Keratinocyte (primary cell): ENCODE measurements around the gene AATF. TPM values are rescaled to one million over a fixed set of nuclear protein-coding genes. Genes with fewer than 3 reads are reported as not detected.

Experiments used
- DNase-seq: peaks from one replicate; pipeline ENCODE4 v3.0.0-alpha.2; 2011; ENCODE audit warnings: low read depth, missing footprints, low spot score
- FAIRE-seq: peaks from 2 replicates; lab custom pipeline; 2011; peaks lifted over from hg19 to GRCh38; lab: Jason Lieb, UNC
- H2AFZ ChIP-seq: 2 replicates; pipeline ENCODE4 v1.6.0; 2012; ENCODE audit warnings: low read length, control low read depth, inconsistent platforms; ENCODE audit not compliant: control insufficient read depth
- H3K27ac ChIP-seq: 2 replicates; pipeline ENCODE4 v1.5.1; 2011; ENCODE audit warnings: low read length; ENCODE audit not compliant: control insufficient read depth, insufficient read depth
- H3K27me3 ChIP-seq: 3 replicates; pipeline ENCODE4 v1.6.0; 2011; ENCODE audit warnings: low read length; ENCODE audit not compliant: control insufficient read depth, insufficient read depth; ENCODE audit errors: extremely low read depth
- H3K36me3 ChIP-seq, 2 experiments: 2 replicates in 1 of 2; 3 replicates in 1 of 2; pipeline ENCODE4 v1.5.1; 2011; ENCODE audit warnings: low read length in 2 of 2, mild to moderate bottlenecking in 1 of 2; ENCODE audit not compliant: control insufficient read depth in 2 of 2, insufficient read depth in 2 of 2; ENCODE audit errors: extremely low read depth in 1 of 2
- H3K4me1 ChIP-seq: 3 replicates; pipeline ENCODE4 v1.5.1; 2011; ENCODE audit warnings: low read length; ENCODE audit not compliant: control insufficient read depth, insufficient read depth; ENCODE audit errors: extremely low read depth
- H3K4me2 ChIP-seq: 3 replicates; pipeline ENCODE4 v1.6.0; 2011; ENCODE audit warnings: low read depth, low read length; ENCODE audit not compliant: control insufficient read depth, insufficient read depth; ENCODE audit errors: extremely low read depth
- H3K4me3 ChIP-seq, 3 experiments: fragments of 200-600 bp in 1 of 3; sonication (generic) in 1 of 3; 2 replicates in 2 of 3; 3 replicates in 1 of 3; pipeline ENCODE4 v1.5.1; 2011 to 2016; ENCODE audit warnings: low read length in 3 of 3, mild to moderate bottlenecking in 3 of 3, control low read depth in 2 of 3, inconsistent platforms in 1 of 3, low read depth in 1 of 3, mixed read lengths in 1 of 3, mixed run types in 1 of 3, moderate library complexity in 1 of 3; ENCODE audit not compliant: control insufficient read depth in 2 of 3, insufficient read depth in 2 of 3; ENCODE audit errors: extremely low read depth in 1 of 3
- H3K79me2 ChIP-seq: 2 replicates; pipeline ENCODE4 v1.6.0; 2012; ENCODE audit warnings: low read length; ENCODE audit not compliant: control insufficient read depth, insufficient read depth
- H3K9ac ChIP-seq: 3 replicates; pipeline ENCODE4 v1.6.0; 2011; ENCODE audit warnings: low read length; ENCODE audit not compliant: control insufficient read depth, insufficient read depth; ENCODE audit errors: extremely low read depth
- H3K9me1 ChIP-seq: 3 replicates; pipeline ENCODE4 v1.6.0; 2011; ENCODE audit warnings: low read length; ENCODE audit not compliant: control insufficient read depth, insufficient read depth; ENCODE audit errors: extremely low read depth
- H3K9me3 ChIP-seq: 2 replicates; pipeline ENCODE4 v1.5.1; 2012; ENCODE audit warnings: low read depth, low read length; ENCODE audit not compliant: control insufficient read depth
- H4K20me1 ChIP-seq: 3 replicates; pipeline ENCODE4 v1.6.0; 2011; ENCODE audit warnings: low read length; ENCODE audit not compliant: control insufficient read depth, insufficient read depth; ENCODE audit errors: extremely low read depth
- EZH2 ChIP-seq: IDR thresholded peaks from one replicate; pipeline ENCODE4 v1.6.1; 2012; ENCODE audit warnings: inconsistent platforms, mild to moderate bottlenecking, low read length, moderate library complexity
- dilution Hi-C: fragments of 300-500 bp; cut with MboI; formaldehyde crosslinking; loops from one replicate; pipeline ENCODE4 v1.7.0; 2020; ENCODE audit warnings: low sequenced_read_pairs; ENCODE audit not compliant: extremely low pct_ligation_motif_present
- polyA plus RNA-seq, 5 experiments: library from polyadenylated mRNA; depleted of rRNA in 3 of 5; stranded (reverse) in 3 of 5; stranded (forward) in 1 of 5; unstranded in 1 of 5; fragments of >200 nt; gene quantifications; 1 replicate in 1 of 5; 2 replicates in 3 of 5; 3 replicates in 1 of 5; pipeline versions ENCODE4 v1.2.1 to v1.2.3, GENCODE V29; 2011 to 2012; ENCODE audit warnings: missing spikeins in 2 of 5, low read depth in 1 of 5, low replicate concordance in 1 of 5
- TF ChIP-seq, protein P1 (sequence below), 3 experiments: IDR thresholded peaks in 1 of 3; conservative IDR thresholded peaks in 1 of 3; optimal IDR thresholded peaks in 1 of 3; 2 replicates in 2 of 3; 3 replicates in 1 of 3; pipeline versions ENCODE3 to v1.5.1; 2011; ENCODE audit warnings: low read length in 3 of 3, mild to moderate bottlenecking in 3 of 3, moderate library complexity in 2 of 3, control low read depth in 1 of 3, inconsistent platforms in 1 of 3; ENCODE audit not compliant: insufficient read depth in 2 of 3; ENCODE audit errors: extremely low read depth in 1 of 3

Gene AATF
- polyA plus RNA-seq, 1 donor (not counting 4 experiments of a cell fraction or from before 2014, with no cell fraction given), result 30.4 TPM

DNA sequence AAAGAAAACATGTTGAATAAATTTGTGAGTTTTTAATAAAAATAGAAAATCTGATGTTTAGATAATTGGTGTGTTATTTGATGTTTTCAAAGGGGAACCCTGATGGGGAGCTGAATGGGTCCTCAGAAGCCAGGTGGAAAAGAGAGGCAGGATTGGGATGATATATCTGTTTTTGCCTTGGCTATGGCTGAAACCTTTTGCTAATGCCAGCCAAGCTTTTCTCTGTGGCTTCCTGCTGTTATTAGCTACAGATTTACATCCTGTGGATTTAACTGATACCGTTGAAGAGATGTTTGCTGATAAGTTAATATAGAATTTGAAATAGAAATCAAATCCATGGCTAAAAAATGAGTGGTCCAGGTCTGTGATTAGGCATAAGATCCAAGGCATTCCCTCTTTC lies 4.2 kb upstream of the AATF start:
- Histone ChIP-seq H3K79me2 (peaks cover 7% of the 10 kb centered on the region), H3K36me3 (no peaks in the 10 kb centered on the region), H4K20me1 (no peaks in the 10 kb centered on the region), H3K27me3 (peaks cover 80% of the 10 kb centered on the region), H3K9ac (no peak overlapping the region), H3K27ac (no peak overlapping the region), H3K4me1 (peaks cover 11% of the 10 kb centered on the region), H3K9me1 (no peaks in the 10 kb centered on the region), H3K4me2 (no peak overlapping the region), H3K9me3 (no peaks in the 10 kb centered on the region), H3K4me3 (no peak overlapping the region), H2AFZ (no peak overlapping the region)
- no peak for DNase-seq
- FAIRE-seq, result no peak
- TF ChIP-seq EZH2, result peak; percentile 31
- TF ChIP-seq, protein P1, sequence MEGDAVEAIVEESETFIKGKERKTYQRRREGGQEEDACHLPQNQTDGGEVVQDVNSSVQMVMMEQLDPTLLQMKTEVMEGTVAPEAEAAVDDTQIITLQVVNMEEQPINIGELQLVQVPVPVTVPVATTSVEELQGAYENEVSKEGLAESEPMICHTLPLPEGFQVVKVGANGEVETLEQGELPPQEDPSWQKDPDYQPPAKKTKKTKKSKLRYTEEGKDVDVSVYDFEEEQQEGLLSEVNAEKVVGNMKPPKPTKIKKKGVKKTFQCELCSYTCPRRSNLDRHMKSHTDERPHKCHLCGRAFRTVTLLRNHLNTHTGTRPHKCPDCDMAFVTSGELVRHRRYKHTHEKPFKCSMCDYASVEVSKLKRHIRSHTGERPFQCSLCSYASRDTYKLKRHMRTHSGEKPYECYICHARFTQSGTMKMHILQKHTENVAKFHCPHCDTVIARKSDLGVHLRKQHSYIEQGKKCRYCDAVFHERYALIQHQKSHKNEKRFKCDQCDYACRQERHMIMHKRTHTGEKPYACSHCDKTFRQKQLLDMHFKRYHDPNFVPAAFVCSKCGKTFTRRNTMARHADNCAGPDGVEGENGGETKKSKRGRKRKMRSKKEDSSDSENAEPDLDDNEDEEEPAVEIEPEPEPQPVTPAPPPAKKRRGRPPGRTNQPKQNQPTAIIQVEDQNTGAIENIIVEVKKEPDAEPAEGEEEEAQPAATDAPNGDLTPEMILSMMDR (optimal IDR thresholded peaks at IDR 0.05 in 1 of 3, IDR thresholded peaks at IDR 0.05 in 1 of 3, conservative IDR thresholded peaks at IDR 0.05 in 1 of 3; ENCODE audit: extremely low read depth in 1 of 3, insufficient read depth in 2 of 3, low read length in 3 of 3), result no peak
- dilution Hi-C loops, result no loop called here

- H4K20me1 ChIP-seq, result no peaks in the 10 kb centered on the region
- no peak overlapping the region for H3K9ac ChIP-seq
- peaks cover 75% of the 10 kb centered on the region for H3K27me3 ChIP-seq
- H3K79me2 ChIP-seq, result peaks cover 13% of the 10 kb centered on the region
- no peak overlapping the region for H3K4me2 ChIP-seq
- H3K9me3 ChIP-seq, result no peaks in the 10 kb centered on the region
- no peaks in the 10 kb centered on the region for H3K9me1 ChIP-seq
- no peaks in the 10 kb centered on the region for H3K36me3 ChIP-seq
- peaks cover 16% of the 10 kb centered on the region for H3K4me1 ChIP-seq
- dilution Hi-C loops, result no loop called here
- no peak overlapping the region for H2AFZ ChIP-seq
- no peak overlapping the region for H3K27ac ChIP-seq
- TF ChIP-seq EZH2, result no peak
- TF ChIP-seq, protein P1 (optimal IDR thresholded peaks at IDR 0.05 in 1 of 3, IDR thresholded peaks at IDR 0.05 in 1 of 3, conservative IDR thresholded peaks at IDR 0.05 in 1 of 3; ENCODE audit: extremely low read depth in 1 of 3, insufficient read depth in 2 of 3, low read length in 3 of 3), result no peak
- FAIRE-seq (no peak), DNase-seq (no peak)
- H3K4me3 ChIP-seq, result no peak overlapping the region
Measured at GRCh38 chr17:36945140-36945539, 3.6 kb upstream of the AATF start.
